SKM-1 (cell line): ENCODE results near the gene CNMD.
"Not testable (repeated sequence)": the region's sequence is repeated elsewhere in the genome, so short reads cannot be mapped to it uniquely, and the experiment has no call there.

ENCODE experiments used
- DNase-seq: peaks from one replicate; lab custom pipeline; 2025; ENCODE audit not compliant: unreplicated experiment; lab: John Stamatoyannopoulos, UW

CNMD gene

GRCh38 chr13:52744842-52745375, 5.3 kb upstream of the CNMD start:
- no peak for DNase-seq

GRCh38 chr13:52743988-52744387, 4.4 kb upstream of the CNMD start:
- no peak for DNase-seq

- no peak for DNase-seq
Measured at GRCh38 chr13:52743569-52743968, 3.9 kb upstream of the CNMD start.

- no peak for DNase-seq
Measured at GRCh38 chr13:52738719-52739467, 727 bp downstream of the CNMD start.

- no peak for DNase-seq
Measured at GRCh38 chr13:52737965-52738364, 1.7 kb downstream of the CNMD start.

- no peak for DNase-seq
Measured at GRCh38 chr13:52737451-52737850, 2.2 kb downstream of the CNMD start.

GRCh38 chr13:52736891-52737290, 2.7 kb downstream of the CNMD start:
- no peak for DNase-seq

DNA sequence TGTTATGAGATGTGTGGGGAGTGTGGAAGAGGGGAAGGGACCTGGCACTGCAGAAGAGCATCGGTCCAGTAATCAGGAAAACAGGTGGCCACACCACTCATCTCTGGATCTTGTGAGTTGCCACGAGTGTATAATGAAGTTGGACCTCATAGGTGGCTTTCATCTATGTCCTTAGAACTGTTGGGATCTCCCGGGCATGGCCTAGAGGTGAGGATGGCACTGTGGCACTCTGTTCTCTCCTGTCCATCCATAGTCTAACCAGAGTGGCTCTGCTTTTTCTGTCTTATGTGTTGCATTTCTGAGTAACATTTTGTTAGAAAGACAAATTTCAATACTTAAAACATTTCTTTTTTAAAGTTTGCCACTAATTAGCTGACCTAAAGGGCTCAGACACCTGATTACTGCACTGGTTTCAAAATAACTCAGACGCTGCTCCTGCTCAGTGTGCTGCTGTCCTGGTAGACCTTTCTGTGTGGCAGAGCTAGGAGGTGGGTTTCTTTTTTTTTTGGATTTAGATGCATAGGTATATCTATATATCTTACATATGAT, 5.5 kb downstream of the CNMD start:
- no peak for DNase-seq

GRCh38 chr13:52726258-52726657, 13.4 kb downstream of the CNMD start:
- no peak for DNase-seq

- no peak for DNase-seq
Measured at GRCh38 chr13:52725302-52725701, 14.3 kb downstream of the CNMD start.

- DNase-seq, result no peak
Measured at GRCh38 chr13:52723181-52723580, 16.4 kb downstream of the CNMD start.

- not testable (repeated sequence) for DNase-seq
Measured at GRCh38 chr13:52721356-52721755, 18.3 kb downstream of the CNMD start.

GRCh38 chr13:52720904-52721303, 18.7 kb downstream of the CNMD start:
- not testable (repeated sequence) for DNase-seq

- peak; percentile 33 for DNase-seq
Measured at GRCh38 chr13:52713894-52714293, 25.7 kb downstream of the CNMD start.

DNA sequence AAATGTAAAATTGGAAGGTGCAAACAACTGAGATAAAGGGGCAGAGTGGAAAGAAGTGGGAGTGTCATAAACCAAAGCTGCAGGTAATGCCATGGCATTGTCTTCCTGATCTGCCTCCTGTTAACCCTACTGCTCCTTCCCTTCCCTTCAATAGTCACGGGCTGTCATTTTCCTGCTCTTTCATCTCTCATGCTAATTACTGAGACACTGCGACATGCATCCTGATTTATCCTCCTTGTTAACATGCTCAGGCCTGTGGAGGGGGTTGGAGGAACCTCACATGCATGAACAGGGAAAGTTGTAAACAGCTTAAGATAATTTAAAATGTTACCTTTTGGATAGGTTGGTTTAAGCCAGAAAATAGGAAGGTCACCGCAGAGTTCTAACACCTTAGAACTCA, 27.2 kb downstream of the CNMD start:
- no peak for DNase-seq

DNA sequence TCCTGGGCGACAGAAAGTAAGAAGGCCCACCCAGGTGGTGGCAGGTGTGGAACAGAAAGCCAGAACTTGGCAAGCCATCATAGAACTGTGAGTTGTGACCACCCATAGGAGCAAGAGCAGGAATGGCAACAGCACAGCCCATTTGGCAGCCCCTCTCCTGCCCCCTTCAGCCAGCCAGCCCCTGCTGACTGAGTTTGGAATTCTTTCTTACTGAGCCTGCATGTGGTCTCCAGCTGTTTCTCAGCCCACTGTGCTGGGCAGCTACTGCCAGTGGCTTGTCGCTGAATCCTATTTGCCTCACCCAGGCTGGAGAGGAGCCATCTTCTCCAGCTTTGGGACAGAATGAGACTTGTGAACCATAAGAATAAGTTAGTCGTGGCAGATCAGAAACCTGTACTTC, 28.3 kb downstream of the CNMD start:
- DNase-seq, result no peak

GRCh38 chr13:52708266-52708665, 31.4 kb downstream of the CNMD start:
- DNase-seq, result not testable (repeated sequence)

DNA sequence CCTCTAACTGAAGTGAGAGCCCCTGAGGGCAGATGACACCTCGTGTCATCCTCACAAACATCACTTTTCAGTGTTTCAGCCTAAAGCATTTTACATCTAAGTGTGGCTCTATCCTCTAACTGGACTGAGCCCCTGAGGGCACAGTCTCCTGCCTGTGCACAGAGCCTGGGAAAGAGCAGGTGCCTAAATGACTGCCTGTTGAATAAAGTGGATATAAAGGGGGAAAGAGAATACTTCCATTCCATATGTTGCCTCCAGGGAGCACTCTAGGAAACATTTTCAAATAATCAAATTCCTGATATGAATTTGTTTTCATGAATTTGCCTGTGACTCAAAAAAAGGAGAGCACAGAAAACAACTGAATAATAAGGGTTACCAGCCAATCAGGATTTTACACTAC, 32.2 kb downstream of the CNMD start:
- no peak for DNase-seq

DNA sequence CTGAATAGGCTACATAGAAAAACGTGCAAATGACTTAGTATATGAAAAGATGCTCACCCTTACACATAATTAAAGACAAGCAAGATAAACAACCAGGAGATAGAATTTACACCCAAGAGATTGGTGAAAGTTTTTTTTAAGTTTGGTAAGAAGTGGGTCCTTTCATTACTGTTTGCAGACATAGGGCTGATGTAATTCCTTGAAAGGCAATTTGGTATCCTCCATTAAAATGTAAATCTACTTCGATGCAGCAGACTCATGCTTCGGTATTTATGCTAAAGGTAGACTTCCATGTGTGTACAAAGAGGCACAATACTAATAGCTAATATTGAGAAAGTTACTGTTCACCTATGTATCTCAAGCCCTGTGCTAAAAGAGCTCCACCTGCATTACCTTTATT, 33.5 kb downstream of the CNMD start:
- no peak for DNase-seq

DNA sequence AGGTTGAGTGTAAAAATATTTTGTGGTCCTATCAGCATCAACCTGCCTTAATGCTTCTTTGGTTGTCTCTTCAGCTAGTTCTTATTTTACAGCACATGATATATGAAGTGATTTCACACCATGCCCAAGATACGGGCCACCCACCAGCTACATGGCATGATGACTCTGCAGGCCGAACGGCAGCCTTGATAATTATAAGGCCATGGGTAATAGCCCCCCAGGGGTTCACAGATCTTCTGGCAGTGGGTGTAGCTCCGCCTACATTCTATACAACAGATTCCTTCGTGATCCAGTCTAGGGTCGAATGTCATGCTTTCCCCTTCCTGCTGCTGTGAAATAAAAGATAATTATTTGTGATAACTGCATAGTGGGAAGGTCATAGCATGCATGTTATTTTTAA, 36.1 kb downstream of the CNMD start:
- no peak for DNase-seq

DNA sequence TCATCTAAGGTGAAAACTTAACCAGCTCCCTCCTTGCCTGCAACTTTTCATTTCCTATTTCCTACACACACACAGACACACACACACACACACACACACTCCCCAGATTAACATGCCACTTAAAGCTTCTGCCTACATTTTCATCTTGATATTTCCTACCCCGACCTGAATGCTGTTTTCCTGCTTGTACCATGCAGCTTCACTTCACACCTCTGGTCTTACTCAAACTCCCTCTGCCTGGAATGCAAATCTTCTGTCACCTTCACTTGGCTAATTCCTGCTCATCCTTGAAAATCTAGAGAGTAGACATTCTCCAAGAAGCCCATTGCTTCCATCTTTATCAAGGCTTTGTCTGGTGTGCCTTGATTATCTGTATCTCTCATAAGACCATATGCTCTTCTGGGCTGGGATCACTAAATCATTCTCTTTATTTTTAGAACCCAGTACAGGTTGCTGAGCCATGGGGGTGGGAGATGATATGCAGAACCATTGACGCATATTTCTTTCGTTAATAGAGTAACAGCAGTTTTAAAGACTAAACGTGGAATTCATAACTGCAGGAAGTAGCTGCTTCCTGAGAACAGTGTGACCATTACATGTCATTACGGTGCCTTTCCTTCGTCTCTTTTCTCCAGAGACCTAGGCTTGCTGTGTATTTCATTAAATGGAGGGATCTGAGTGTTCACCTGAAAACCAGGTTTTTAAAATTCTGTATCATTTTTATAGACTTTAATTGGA, 37.7 kb downstream of the CNMD start:
- no peak for DNase-seq

DNA sequence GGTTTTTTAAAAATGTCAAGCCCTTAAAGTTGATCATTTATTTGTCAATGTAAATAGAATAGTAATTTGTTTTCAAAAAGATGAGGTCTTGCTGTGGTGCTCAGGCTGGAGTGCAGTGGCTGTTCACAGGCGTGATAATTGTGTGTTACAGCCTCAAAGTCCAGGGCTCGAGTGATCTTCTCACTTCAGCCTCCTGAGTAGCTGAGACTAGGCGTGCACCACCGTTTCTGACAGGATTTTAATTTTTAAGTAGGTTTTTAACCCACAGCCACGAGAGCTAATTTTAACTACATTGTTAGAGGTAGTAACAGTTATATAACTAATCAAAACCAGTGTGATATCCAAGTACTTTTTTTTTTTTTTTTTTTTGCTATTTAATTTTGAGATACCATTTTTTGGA, 43.1 kb downstream of the CNMD start:
- DNase-seq, result no peak
